ENCODE results near the gene CFAP97D1. TPM values are rescaled to one million over a fixed set of nuclear protein-coding genes. Genes with fewer than 3 reads are reported as not detected.

The CFAP97D1 gene
- total RNA-seq, 2 experiments from 2014 or later, result not detected

- ChIA-PET POLR2A (no interaction called here), CTCF (ENCODE audit: unreplicated experiment) (no interaction called here)
- no peak overlapping the region for H3K4me3 ChIP-seq (ENCODE audit: low read depth, low read length, poor library complexity, severe bottlenecking)
- TF ChIP-seq EZH2phosphoT487 (IDR thresholded peaks at IDR 0.05; ENCODE audit: borderline replicate concordance, low read depth, low read length) (no peak), CTCF (conservative IDR thresholded peaks at IDR 0.05; ENCODE audit: low read length) (no peak)
- no peak overlapping the region for H2AFZ ChIP-seq (ENCODE audit: low read length)
- no peaks in the 10 kb centered on the region for H3K36me3 ChIP-seq (ENCODE audit: insufficient read depth, low read length)
- intact Hi-C loops (cut with micrococcal nuclease; ENCODE audit: unreplicated experiment), result no loop called here
- no peak for DNase-seq (ENCODE audit: low spot score)
- H3K27ac ChIP-seq (ENCODE audit: low read depth, low read length, poor library complexity, severe bottlenecking), result no peak overlapping the region
- H3K9me3 ChIP-seq (ENCODE audit: low read length), result no peaks in the 10 kb centered on the region
- no peaks in the 10 kb centered on the region for H3K4me1 ChIP-seq (ENCODE audit: insufficient read depth, low read length, poor library complexity, severe bottlenecking)
- no peaks in the 10 kb centered on the region for H3K79me2 ChIP-seq (ENCODE audit: insufficient read depth, low read depth, low read length)
- BruUV-seq (replicated peaks), result no TSS peak
- no peak overlapping the region for H3K4me2 ChIP-seq (ENCODE audit: low read length)
- H4K20me1 ChIP-seq (ENCODE audit: insufficient read depth, low read length), result no peaks in the 10 kb centered on the region
- no peaks in the 10 kb centered on the region for H3K9me2 ChIP-seq (ENCODE audit: insufficient read depth, low read length)
Observed at GRCh38 chr17:43740541-43740940, 39.7 kb upstream of the CFAP97D1 start.

- no peak for DNase-seq (ENCODE audit: low spot score)
- Histone ChIP-seq H3K4me2 (ENCODE audit: low read length) (no peak overlapping the region), H3K9me3 (ENCODE audit: low read length) (no peaks in the 10 kb centered on the region), H4K20me1 (ENCODE audit: insufficient read depth, low read length) (no peaks in the 10 kb centered on the region), H3K4me1 (ENCODE audit: insufficient read depth, low read length, poor library complexity, severe bottlenecking) (no peaks in the 10 kb centered on the region), H3K27ac (ENCODE audit: low read depth, low read length, poor library complexity, severe bottlenecking) (no peak overlapping the region), H3K9me2 (ENCODE audit: insufficient read depth, low read length) (no peaks in the 10 kb centered on the region), H3K4me3 (ENCODE audit: low read depth, low read length, poor library complexity, severe bottlenecking) (no peak overlapping the region), H3K36me3 (ENCODE audit: insufficient read depth, low read length) (no peaks in the 10 kb centered on the region), H2AFZ (ENCODE audit: low read length) (no peak overlapping the region), H3K79me2 (ENCODE audit: insufficient read depth, low read depth, low read length) (no peaks in the 10 kb centered on the region)
- POLR2A ChIA-PET, result no interaction called here
- CTCF ChIA-PET (ENCODE audit: unreplicated experiment), result interaction anchor here (0.6 kb wide), 1 partner anchor 98 kb away, joined by 7 read pairs; no protein-coding TSS in a partner anchor
- TF ChIP-seq CTCF (conservative IDR thresholded peaks at IDR 0.05; ENCODE audit: low read length) (no peak), EZH2phosphoT487 (IDR thresholded peaks at IDR 0.05; ENCODE audit: borderline replicate concordance, low read depth, low read length) (no peak)
- intact Hi-C loops (cut with micrococcal nuclease; ENCODE audit: unreplicated experiment), result no loop called here
- BruUV-seq (replicated peaks), result no TSS peak
Observed at GRCh38 chr17:43741636-43742035, 38.6 kb upstream of the CFAP97D1 start.

- Histone ChIP-seq H3K36me3 (ENCODE audit: insufficient read depth, low read length) (no peaks in the 10 kb centered on the region), H3K4me2 (ENCODE audit: low read length) (no peak overlapping the region), H3K4me3 (ENCODE audit: low read depth, low read length, poor library complexity, severe bottlenecking) (no peak overlapping the region), H3K27ac (ENCODE audit: low read depth, low read length, poor library complexity, severe bottlenecking) (no peak overlapping the region), H3K4me1 (ENCODE audit: insufficient read depth, low read length, poor library complexity, severe bottlenecking) (no peaks in the 10 kb centered on the region), H3K9me3 (ENCODE audit: low read length) (no peaks in the 10 kb centered on the region), H4K20me1 (ENCODE audit: insufficient read depth, low read length) (no peaks in the 10 kb centered on the region), H3K9me2 (ENCODE audit: insufficient read depth, low read length) (no peaks in the 10 kb centered on the region), H2AFZ (ENCODE audit: low read length) (no peak overlapping the region), H3K79me2 (ENCODE audit: insufficient read depth, low read depth, low read length) (no peaks in the 10 kb centered on the region)
- DNase-seq (ENCODE audit: low spot score), result no peak
- intact Hi-C loops (cut with micrococcal nuclease; ENCODE audit: unreplicated experiment), result no loop called here
- BruUV-seq (replicated peaks), result no TSS peak
- CTCF ChIA-PET (ENCODE audit: unreplicated experiment), result no interaction called here
- POLR2A ChIA-PET, result no interaction called here
- TF ChIP-seq EZH2phosphoT487 (IDR thresholded peaks at IDR 0.05; ENCODE audit: borderline replicate concordance, low read depth, low read length), result no peak
- no peak for TF ChIP-seq CTCF (conservative IDR thresholded peaks at IDR 0.05; ENCODE audit: low read length)
Observed at GRCh38 chr17:43745541-43745940, 34.7 kb upstream of the CFAP97D1 start.
